Measurements from ENCODE around the gene EQTN.

DNA sequence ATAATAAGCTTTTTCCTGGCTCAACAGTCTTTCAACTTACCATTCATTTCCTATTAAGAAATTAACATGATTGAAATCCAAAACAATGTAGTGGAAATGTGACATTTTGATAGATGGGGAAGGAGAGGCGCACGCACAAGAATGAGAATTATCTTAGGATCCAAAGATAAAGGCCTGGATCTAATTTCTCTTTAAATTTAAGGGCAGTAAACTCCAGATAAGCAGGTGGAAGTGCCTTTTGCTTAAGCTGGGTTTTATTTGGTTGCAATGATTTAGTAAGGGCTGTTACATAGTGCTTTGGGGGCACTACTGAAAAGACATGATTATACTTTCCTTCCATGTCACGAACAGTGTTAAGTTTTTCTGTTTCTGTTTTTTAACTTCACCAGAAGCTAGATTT lies 17.3 kb downstream of the EQTN start:
- TF ChIP-seq, protein P1, sequence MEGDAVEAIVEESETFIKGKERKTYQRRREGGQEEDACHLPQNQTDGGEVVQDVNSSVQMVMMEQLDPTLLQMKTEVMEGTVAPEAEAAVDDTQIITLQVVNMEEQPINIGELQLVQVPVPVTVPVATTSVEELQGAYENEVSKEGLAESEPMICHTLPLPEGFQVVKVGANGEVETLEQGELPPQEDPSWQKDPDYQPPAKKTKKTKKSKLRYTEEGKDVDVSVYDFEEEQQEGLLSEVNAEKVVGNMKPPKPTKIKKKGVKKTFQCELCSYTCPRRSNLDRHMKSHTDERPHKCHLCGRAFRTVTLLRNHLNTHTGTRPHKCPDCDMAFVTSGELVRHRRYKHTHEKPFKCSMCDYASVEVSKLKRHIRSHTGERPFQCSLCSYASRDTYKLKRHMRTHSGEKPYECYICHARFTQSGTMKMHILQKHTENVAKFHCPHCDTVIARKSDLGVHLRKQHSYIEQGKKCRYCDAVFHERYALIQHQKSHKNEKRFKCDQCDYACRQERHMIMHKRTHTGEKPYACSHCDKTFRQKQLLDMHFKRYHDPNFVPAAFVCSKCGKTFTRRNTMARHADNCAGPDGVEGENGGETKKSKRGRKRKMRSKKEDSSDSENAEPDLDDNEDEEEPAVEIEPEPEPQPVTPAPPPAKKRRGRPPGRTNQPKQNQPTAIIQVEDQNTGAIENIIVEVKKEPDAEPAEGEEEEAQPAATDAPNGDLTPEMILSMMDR (IDR thresholded peaks at IDR 0.05) = no peak
- TF ChIP-seq POLR2AphosphoS5 (IDR thresholded peaks at IDR 0.05) = no peak
